ENCODE data around the gene KLF6.

GRCh38 chr10:3777981-3778691 is 6.9 kb downstream of the KLF6 start:
- TF ChIP-seq EP300 (IDR thresholded peaks at IDR 0.05) (no peak), CTCF (IDR thresholded peaks at IDR 0.05) (no peak), POLR2A (IDR thresholded peaks at IDR 0.05) (no peak)
